HG03108 (cell line): ENCODE results near the gene PPP1R12C.

Experiments used
- ATAC-seq: cut with Tn5 transposase; IDR thresholded peaks from one replicate; pipeline ENCODE4 v1.9.1; 2021; ENCODE audit warnings: moderate library complexity; ENCODE audit not compliant: unreplicated experiment

Gene PPP1R12C

DNA sequence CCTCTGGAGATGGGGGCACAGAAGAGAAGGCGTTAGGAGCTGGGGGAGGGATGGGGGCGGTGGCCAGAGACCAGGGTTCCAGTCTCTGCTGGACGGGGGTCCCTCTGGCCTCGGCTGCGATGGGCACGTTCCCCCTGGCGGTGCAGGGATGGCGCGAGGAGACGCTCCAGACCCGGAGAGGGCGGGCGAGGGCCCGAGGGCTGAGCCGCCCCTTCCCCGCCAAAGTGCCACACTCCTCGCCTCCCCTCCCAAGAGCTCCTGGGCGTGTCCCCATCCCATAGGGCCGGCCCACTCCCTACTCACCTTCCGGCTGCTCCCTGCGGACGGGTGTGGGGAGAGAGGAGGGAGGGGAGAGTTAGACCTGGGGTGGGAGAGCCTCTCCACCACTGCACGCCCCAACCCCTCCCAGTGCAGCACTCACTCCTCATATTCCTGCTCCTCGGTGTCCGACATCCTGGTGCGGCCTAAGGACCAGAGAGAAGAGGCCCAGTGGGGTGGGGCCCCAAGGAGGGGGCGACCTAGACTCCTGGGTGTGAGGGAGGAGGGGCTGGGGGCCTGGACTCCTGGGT is 29.4 kb upstream of the PPP1R12C start:
- no peak for ATAC-seq

DNA sequence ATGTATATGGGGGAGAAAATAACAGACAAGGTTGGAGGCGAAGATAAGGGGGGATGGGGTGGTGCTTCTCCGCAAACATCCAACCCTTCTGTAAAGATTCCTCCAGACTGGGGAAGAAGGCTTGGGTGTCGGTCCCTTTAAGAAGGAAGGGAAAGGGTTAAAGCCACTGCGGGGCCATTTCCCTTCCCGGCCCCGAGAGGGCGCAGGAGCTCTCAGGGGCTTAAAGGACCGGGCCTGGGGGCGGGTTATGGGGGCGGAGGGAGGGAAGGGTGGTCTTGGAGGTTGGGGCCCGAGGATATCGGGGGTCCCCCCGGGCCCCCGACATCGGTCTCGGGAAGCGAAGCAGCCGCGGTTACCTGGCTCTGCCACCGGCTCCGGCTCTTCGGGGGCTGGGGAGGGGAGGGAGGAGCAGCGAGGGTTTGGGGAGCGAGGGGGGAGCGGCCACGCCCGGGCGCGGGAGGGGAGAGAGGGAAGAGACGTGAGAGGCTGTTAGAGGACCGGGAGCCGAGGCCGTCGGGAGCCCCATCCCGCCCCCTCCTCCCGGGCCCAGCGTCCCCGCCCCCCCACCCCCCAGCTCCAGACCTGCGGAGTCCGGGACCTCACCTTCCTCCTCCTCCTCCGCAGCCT is 28.8 kb upstream of the PPP1R12C start:
- no peak for ATAC-seq

DNA sequence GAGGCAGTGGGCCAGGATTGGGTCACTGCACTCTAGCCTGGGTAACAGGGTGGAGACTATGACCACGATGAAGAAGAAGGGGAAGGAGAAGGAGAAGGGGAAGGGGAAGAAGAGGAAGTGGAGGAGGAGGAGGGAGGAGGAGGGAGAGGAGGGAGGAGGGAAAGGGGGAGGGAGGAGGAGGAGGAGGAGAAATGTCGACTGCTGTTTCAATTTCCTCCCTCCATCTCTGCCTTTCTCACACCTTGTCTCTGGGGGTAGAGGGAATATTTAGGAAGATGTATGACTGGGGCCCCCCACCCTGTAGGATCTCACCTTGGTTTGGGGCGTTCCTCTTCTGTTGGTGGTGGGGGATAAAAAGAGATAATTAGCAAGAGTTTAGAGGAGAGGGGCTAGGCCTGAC is 27.8 kb upstream of the PPP1R12C start:
- ATAC-seq = no peak

DNA sequence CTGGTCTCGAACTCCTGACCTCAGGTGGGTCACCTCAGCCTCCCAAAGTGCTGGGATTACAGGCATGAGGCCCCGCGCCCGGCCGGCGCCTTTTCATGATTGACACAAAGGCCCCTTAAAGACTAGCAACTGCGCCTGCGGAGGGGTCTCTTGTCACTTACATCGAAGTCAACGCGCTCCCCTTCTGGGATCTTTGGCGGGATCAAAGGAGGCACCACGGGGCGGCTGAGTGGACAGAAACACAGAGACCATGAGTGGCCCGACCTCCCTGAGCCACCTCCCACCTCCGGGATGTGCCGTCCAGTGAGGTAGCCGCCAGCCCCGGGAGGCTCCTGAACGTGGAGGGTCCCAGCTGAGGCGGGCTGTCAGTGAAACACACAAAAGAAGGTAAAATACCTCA is 24.3 kb upstream of the PPP1R12C start:
- no peak for ATAC-seq

DNA sequence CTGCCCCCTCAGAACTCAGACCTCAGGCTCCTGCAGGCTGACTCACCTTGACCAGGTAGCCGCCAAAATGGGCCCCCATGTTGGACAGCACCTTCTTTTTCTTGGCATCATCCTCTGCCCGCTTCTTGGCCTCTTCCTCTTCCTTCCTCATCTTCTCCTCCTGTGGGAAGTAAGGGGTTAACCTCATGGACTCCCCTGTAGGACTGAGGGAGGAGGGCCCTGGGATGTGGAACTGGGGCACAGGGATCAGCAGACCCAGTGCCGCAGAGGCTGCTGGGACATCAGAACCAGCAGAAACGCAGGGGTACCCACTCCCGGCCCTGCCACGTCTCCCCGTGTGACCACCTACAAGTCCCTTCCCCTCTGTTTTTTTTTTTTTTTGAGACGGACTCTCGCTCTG is 20.5 kb upstream of the PPP1R12C start:
- no peak for ATAC-seq

DNA sequence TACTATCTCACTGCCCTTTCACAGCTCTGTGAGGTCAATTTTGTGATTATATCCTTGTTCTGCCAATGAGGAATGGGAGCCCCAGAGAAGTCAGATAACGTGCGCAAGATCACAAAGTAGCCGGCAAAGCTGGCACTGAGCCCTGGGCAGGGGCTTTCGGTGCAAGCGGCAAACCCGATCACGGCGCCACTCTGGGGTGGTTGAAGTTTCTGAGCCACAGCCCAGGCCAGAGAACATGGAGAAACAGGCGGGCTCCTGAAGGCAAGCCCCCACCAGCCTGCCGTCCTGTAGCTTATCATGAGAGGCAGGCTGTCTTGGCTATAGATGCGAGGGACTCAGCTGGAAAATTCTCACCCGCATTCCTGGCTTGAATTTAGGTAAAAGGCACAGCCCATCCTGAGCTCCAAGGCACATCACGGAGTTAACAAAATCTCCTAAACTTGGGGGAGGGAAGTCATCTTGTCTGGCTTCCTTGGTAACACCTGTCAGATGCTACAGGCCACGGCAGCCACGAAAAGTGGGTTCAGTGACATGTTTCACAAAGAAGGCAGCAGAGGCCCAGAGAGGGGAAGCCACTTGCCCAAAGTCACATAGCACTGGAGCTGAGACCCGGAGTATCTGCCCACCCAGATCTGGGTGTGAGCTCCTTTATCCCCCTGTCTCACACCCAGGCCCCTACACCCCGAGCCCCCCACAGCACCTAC is 19.1 kb upstream of the PPP1R12C start:
- ATAC-seq = no peak

DNA sequence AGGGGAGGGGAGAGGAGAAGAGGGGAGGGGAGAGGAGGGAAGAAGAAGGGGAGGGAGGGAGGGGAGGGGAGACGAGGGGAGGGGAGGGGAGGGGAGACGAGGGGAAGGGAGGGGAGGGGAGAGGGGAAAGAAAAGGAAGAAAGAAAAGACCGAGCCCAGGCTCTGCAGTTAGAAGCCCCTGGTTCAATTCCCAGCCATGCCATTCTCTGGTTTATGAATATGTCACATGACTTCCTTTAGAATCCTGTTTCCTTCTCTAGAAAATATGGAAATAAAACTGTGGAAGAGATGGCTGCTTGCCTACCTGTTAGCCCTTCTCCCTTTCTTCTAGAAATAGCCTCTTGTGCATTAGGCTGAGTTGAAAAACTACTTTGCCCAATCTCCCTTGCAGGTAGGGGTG is 17.3 kb upstream of the PPP1R12C start:
- ATAC-seq = no peak

DNA sequence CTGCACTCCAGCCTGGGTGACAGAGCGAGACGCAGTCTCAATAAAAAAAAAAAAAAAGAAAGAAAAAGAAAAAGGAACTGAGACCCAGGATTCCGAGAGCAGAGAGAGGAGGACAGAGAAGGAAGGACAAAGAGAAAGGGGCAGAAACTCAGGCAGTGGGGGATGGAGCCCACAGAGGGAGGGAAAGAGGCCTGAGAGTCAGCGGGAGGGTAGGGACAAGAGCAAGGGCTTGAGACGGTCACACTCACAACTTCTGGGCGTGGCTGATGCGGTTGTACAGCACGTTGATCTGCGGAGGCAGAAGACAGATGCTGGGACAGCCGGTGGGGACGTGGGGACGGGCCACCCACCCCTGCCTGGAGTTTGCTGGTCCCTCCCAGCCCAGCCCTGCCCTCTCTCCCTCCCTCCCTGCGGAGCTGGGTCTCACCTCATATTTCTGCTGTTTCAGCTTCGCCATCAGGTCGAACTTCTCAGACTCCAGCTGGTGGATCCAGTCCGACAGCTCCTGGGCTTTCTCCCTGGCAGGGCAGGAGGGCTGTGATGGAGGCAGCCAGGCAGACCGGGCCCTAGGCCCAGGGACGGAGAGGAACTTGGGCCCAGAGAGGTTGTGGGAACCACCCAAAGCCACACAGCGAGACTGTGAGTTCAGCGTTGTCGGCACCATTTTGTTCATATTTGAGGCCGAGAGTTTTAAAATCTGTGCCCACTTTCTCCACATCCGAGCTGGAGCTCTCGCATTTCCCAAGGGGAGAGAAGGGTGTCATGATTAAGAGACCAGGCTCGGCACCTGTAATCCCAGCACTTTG is 16.4 kb upstream of the PPP1R12C start:
- ATAC-seq = no peak

DNA sequence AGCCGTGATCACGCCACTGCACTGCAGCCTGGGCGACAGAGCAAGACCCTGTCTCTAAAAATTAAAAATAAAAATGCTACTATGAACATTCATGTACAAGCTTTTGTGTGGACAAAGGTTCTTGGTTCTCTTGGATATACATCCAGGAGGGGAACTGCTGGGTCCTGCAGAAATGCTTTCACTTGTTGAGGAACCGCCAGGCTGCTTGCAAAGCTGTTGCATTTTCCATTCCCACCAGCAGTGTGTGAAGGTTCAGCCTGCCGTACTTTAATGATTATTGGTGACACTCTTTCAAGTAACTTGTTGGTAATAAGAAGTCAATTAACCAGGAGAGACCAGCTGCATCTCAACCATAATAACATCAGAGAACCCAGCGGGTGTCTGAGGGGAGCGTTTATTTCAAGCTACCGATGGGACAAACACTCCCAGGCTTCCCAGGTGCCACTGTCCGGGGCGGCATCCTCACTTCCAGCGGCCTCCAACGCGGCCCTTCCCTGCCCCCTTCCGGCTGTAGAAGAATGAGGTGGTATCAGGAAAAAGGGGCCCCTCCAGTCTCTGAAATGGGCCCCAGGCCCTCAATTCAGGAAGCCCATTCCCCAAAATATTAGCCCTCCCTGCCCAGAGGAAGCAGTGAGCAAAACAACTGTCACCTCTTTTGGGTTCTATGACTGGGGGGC is 15.2 kb upstream of the PPP1R12C start:
- no peak for ATAC-seq

DNA sequence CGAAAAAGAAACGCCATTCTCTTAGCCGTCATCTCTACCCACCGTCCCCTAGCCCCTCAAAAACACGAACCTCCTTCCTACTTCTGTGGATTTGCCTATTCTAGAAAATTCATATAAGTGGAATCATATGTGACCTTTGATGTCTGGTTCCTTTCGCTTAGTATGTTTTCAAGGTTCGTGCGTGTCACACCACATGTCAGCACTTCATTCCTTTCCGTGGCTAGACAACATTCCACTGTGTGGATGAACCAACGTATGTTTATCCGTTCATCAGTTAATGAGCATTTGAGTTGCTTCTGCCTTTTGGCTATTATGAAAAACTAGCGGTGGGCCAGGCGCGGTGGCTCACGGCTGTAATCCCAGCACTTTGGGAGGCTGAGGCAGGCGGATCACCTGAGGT is 14.0 kb upstream of the PPP1R12C start:
- no peak for ATAC-seq

DNA sequence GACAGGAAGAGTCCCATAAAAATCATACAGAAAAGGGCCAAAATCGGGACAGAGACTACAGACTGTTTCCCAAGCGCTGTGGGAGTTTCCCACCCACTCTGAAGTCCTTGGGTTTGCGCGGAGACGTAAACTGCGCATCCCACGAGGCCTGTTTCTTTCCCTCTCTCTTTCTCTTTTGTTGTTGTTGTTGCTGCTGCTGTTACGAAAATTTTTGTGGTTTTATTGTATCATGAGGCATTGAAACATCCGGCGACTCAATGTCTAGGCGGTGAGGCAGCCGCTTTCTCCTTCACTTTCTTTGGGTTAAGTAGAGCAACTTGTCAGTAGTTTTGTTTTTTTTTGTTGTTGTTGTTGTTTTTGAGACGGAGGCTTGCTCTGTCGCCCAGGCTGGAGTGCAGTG is 1.6 kb upstream of the PPP1R12C start:
- no peak for ATAC-seq

DNA sequence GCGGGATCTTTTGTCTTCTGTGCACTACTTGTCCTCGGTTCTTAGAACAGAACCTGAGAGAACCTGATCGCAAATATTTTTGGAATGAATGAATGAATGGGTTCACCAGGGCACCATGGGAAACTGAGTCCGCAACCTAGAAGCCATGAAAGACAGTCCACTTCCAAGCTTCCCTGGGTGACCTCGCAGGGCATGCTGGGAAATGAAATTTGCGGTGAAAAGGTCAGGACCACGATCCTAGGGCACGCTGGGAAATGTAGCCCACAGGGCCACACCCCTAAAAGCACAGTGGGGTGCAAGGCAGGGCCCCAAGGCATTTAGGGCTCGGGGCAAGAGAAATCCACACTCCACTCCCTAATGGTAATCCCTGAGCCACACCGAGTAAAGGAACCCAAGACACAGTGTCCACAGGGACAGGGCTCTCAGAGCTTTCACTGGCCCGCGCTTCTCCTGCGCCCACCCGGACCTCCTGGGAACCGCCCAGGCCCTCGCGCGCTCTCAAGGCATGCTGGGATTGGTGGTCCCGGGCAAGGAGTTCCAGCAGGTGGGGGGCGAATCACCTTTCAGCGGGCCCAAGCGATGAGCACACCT is 1.1 kb upstream of the PPP1R12C start:
- no peak for ATAC-seq

DNA sequence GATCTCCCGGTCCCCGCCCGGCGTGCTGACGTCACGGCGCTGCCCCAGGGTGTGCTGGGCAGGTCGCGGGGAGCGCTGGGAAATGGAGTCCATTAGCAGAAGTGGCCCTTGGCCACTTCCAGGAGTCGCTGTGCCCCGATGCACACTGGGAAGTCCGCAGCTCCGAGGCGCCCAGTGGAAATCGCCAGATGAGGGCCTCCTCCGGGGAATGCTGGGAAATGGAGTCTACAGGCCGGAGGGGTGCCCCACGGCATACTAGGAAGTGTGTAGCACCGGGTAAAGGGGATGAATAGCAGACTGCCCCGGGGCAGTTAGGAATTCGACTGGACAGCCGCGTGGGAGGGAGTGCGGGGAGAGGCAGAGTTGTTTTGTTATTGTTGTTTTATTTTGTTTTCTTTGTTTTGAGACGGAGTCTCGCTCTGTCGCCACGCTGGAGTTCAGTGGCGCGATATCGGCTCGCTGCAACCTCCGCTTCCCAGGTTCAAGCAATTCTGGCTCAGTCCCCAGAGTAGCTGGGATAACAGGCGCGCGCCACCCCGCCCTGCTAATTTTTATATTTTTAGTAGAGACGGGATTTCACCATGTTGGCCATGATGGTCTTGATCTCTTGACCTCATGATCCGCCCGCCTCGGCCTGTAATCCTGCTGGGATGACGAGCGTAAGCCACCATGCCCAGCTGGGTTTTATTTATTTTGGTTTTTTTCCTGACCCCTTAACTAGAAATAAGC is 390 bp upstream of the PPP1R12C start:
- peak; percentile 83 for ATAC-seq

DNA sequence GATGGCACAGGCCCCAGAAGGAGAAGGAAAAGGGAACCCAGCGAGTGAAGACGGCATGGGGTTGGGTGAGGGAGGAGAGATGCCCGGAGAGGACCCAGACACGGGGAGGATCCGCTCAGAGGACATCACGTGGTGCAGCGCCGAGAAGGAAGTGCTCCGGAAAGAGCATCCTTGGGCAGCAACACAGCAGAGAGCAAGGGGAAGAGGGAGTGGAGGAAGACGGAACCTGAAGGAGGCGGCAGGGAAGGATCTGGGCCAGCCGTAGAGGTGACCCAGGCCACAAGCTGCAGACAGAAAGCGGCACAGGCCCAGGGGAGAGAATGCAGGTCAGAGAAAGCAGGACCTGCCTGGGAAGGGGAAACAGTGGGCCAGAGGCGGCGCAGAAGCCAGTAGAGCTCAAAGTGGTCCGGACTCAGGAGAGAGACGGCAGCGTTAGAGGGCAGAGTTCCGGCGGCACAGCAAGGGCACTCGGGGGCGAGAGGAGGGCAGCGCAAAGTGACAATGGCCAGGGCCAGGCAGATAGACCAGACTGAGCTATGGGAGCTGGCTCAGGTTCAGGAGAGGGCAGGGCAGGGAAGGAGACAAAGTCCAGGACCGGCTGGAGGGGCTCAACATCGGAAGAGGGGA is 1.1 kb downstream of the PPP1R12C start:
- ATAC-seq = no peak

DNA sequence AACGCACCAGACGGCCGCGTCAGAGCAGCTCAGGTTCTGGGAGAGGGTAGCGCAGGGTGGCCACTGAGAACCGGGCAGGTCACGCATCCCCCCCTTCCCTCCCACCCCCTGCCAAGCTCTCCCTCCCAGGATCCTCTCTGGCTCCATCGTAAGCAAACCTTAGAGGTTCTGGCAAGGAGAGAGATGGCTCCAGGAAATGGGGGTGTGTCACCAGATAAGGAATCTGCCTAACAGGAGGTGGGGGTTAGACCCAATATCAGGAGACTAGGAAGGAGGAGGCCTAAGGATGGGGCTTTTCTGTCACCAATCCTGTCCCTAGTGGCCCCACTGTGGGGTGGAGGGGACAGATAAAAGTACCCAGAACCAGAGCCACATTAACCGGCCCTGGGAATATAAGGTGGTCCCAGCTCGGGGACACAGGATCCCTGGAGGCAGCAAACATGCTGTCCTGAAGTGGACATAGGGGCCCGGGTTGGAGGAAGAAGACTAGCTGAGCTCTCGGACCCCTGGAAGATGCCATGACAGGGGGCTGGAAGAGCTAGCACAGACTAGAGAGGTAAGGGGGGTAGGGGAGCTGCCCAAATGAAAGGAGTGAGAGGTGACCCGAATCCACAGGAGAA is 1.9 kb downstream of the PPP1R12C start:
- ATAC-seq = no peak

DNA sequence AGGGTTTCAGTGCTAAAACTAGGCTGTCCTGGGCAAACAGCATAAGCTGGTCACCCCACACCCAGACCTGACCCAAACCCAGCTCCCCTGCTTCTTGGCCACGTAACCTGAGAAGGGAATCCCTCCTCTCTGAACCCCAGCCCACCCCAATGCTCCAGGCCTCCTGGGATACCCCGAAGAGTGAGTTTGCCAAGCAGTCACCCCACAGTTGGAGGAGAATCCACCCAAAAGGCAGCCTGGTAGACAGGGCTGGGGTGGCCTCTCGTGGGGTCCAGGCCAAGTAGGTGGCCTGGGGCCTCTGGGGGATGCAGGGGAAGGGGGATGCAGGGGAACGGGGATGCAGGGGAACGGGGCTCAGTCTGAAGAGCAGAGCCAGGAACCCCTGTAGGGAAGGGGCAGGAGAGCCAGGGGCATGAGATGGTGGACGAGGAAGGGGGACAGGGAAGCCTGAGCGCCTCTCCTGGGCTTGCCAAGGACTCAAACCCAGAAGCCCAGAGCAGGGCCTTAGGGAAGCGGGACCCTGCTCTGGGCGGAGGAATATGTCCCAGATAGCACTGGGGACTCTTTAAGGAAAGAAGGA is 2.8 kb downstream of the PPP1R12C start:
- no peak for ATAC-seq

DNA sequence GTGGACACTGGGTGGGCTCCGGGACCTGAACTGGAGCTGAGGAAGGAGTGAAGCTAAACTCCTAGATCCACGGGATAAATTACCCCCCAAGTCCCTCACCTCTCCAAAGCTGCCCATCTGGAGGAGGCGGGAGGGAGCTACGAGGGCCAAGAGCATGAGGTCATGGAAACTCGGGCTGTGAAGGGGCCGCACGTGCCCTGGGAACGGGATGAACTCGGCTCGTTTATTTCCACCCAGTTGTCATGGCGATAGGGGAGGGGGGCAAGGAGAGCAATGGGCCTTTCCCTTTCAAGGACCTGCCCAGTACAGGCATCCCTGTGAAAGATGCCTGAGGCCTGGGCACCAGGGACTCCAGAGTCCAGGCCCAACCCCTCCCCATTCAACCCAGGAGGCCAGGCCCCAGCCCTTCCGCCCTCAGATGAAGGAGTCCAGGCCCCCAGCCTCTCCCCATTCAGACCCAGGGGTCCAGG is 3.8 kb downstream of the PPP1R12C start:
- no peak for ATAC-seq

DNA sequence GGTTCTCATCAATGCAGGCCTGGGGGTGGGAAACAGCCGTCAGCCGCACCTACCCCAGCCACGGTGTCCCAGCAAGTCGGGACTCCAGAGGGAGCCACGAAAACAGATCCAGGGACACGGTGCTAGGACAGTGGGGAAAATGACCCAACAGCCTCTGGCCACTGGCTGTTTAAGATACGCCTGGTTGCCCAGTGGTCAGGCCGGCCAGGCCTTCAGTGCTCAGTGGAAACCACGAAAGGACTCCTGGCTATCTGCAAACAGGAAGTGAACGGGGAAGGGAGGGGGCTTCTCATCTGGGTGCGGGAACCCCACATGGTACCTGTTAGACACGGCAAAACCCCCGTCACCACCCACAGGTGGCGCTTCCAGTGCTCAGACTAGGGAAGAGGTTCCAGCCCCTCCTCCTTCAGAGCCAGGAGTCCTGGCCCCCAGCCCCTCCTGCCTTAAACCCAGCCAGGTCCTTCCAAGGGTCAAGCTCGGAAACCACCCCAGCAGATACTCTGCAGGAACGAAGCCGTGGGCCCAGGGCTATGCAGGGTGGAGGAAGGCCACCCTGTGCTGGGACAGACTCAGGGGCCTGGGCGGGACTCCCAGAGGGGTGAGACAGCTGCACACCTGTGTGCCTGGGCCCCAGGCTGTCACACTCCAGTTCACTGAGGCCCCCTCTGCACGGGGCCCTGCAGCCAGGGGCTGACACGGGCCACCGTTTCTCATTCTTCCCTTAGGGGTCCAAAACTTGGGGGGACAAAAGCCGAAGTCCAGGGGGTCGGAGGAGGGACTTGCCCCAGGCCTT is 4.5 kb downstream of the PPP1R12C start:
- no peak for ATAC-seq
